ENCODE data around the gene PID1. TPM values are rescaled to one million over a fixed set of nuclear protein-coding genes. Genes with fewer than 3 reads are reported as not detected.

The PID1 gene
- 0.11 TPM in 1 of 2 replicates, not detected in the other for total RNA-seq

- DNase-seq (ENCODE audit: low read depth, low spot score), result no peak
Observed at GRCh38 chr2:229270551-229271410, at the start of gene PID1. TSS of gene PID1 (minus strand) at chr2:229271287. CDS start at chr2:229271043, 244 bp downstream.

- DNase-seq (ENCODE audit: low read depth, low spot score), result no peak
Observed at GRCh38 chr2:229319558-229319957, 48.5 kb upstream of the PID1 start.

- no peak for DNase-seq (ENCODE audit: low read depth, low spot score)
Observed at GRCh38 chr2:229314117-229314516, 43.0 kb upstream of the PID1 start.

GRCh38 chr2:229313591-229313990 is 42.5 kb upstream of the PID1 start:
- DNase-seq (ENCODE audit: low read depth, low spot score), result peak; percentile 49

- no peak for DNase-seq (ENCODE audit: low read depth, low spot score)
Observed at GRCh38 chr2:229301237-229301636, 30.1 kb upstream of the PID1 start.

- no peak for DNase-seq (ENCODE audit: low read depth, low spot score)
Observed at GRCh38 chr2:229300790-229301189, 29.7 kb upstream of the PID1 start.

GRCh38 chr2:229300371-229300770 is 29.3 kb upstream of the PID1 start:
- DNase-seq (ENCODE audit: low read depth, low spot score), result no peak

- DNase-seq (ENCODE audit: low read depth, low spot score), result no peak
Observed at GRCh38 chr2:229297247-229297646, 26.2 kb upstream of the PID1 start.

- DNase-seq (ENCODE audit: low read depth, low spot score), result no peak
Observed at GRCh38 chr2:229296536-229296935, 25.4 kb upstream of the PID1 start.

- no peak for DNase-seq (ENCODE audit: low read depth, low spot score)
Observed at GRCh38 chr2:229296016-229296415, 24.9 kb upstream of the PID1 start.

GRCh38 chr2:229287823-229288222 is 16.7 kb upstream of the PID1 start:
- DNase-seq (ENCODE audit: low read depth, low spot score), result no peak

- no peak for DNase-seq (ENCODE audit: low read depth, low spot score)
Observed at GRCh38 chr2:229282758-229283546, 11.9 kb upstream of the PID1 start.

GRCh38 chr2:229279516-229279915 is 8.4 kb upstream of the PID1 start:
- DNase-seq (ENCODE audit: low read depth, low spot score), result no peak

- DNase-seq (ENCODE audit: low read depth, low spot score), result no peak
Observed at GRCh38 chr2:229275506-229275905, 4.4 kb upstream of the PID1 start.

GRCh38 chr2:229273723-229274338 is 2.7 kb upstream of the PID1 start:
- peak; percentile 27 for DNase-seq (ENCODE audit: low read depth, low spot score)

- no peak for DNase-seq (ENCODE audit: low read depth, low spot score)
Observed at GRCh38 chr2:229273006-229273722, 2.1 kb upstream of the PID1 start.

GRCh38 chr2:229269941-229270340 is 1.1 kb downstream of the PID1 start:
- DNase-seq (ENCODE audit: low read depth, low spot score), result no peak

GRCh38 chr2:229269146-229269545 is 1.9 kb downstream of the PID1 start:
- DNase-seq (ENCODE audit: low read depth, low spot score), result no peak

- DNase-seq (ENCODE audit: low read depth, low spot score), result no peak
Observed at GRCh38 chr2:229268626-229269025, 2.5 kb downstream of the PID1 start.

GRCh38 chr2:229267080-229267479 is 4.0 kb downstream of the PID1 start:
- DNase-seq (ENCODE audit: low read depth, low spot score), result no peak

- DNase-seq (ENCODE audit: low read depth, low spot score), result no peak
Observed at GRCh38 chr2:229265727-229266126, 5.4 kb downstream of the PID1 start.
